Measurements from ENCODE around the gene KIF5C. TPM values are rescaled to one million over a fixed set of nuclear protein-coding genes. Genes with fewer than 3 reads are reported as not detected.

KIF5C gene
- total RNA-seq, 2 experiments from 2014 or later, result 6.0 to 6.1 TPM

GRCh38 chr2:149023091-149023490 lies 148.1 kb downstream of the KIF5C start:
- no peaks in the 10 kb centered on the region for H3K36me3 Mint-ChIP-seq (ENCODE audit: low read depth)
- H3K4me1 Mint-ChIP-seq, result no peaks in the 10 kb centered on the region
- no peak overlapping the region for H3K27ac Mint-ChIP-seq
- H3K4me3 Mint-ChIP-seq, result no peak overlapping the region
- H3K27me3 Mint-ChIP-seq, result peaks cover 3% of the 10 kb centered on the region
- no peak for DNase-seq
- ChIA-PET POLR2A (no interaction called here), CTCF (no interaction called here)
- no peaks in the 10 kb centered on the region for H3K9me3 Mint-ChIP-seq

GRCh38 chr2:149027590-149028250 lies 152.7 kb downstream of the KIF5C start:
- Mint-ChIP-seq H3K36me3 (ENCODE audit: low read depth) (no peaks in the 10 kb centered on the region), H3K27me3 (peaks cover 7% of the 10 kb centered on the region), H3K4me3 (no peak overlapping the region), H3K9me3 (no peaks in the 10 kb centered on the region), H3K4me1 (peaks cover 7% of the 10 kb centered on the region), H3K27ac (no peak overlapping the region)
- no peak for DNase-seq
- ChIA-PET CTCF (interaction anchor here (1.0 kb wide), 1 partner anchor 9 kb away, joined by 3 read pairs; no protein-coding TSS in a partner anchor), POLR2A (no interaction called here)

GRCh38 chr2:149028377-149028776 lies 153.3 kb downstream of the KIF5C start:
- Mint-ChIP-seq H3K4me1 (peaks cover 7% of the 10 kb centered on the region), H3K9me3 (no peaks in the 10 kb centered on the region), H3K36me3 (ENCODE audit: low read depth) (no peaks in the 10 kb centered on the region), H3K27me3 (peaks cover 7% of the 10 kb centered on the region), H3K27ac (no peak overlapping the region), H3K4me3 (no peak overlapping the region)
- ChIA-PET POLR2A (no interaction called here), CTCF (interaction anchor here (1.0 kb wide), 1 partner anchor 10 kb away, joined by 3 read pairs; no protein-coding TSS in a partner anchor)
- DNase-seq, result no peak

- ChIA-PET CTCF (interaction anchor here (1.0 kb wide), 1 partner anchor 10 kb away, joined by 3 read pairs; no protein-coding TSS in a partner anchor), POLR2A (interaction anchor here (0.6 kb wide), 1 partner anchor 369 kb away, joined by 4 read pairs; no protein-coding TSS in a partner anchor)
- Mint-ChIP-seq H3K36me3 (ENCODE audit: low read depth) (no peaks in the 10 kb centered on the region), H3K27me3 (peaks cover 9% of the 10 kb centered on the region), H3K27ac (no peak overlapping the region), H3K4me3 (no peak overlapping the region), H3K4me1 (peaks cover 7% of the 10 kb centered on the region), H3K9me3 (no peaks in the 10 kb centered on the region)
- DNase-seq, result no peak
These were observed 153.9 kb downstream of the KIF5C start for GRCh38 chr2:149028891-149029290.

GRCh38 chr2:149029307-149029965 lies 154.4 kb downstream of the KIF5C start:
- CTCF ChIA-PET, result no interaction called here
- POLR2A ChIA-PET, result interaction anchor here (0.6 kb wide), 1 partner anchor 368 kb away, joined by 4 read pairs; no protein-coding TSS in a partner anchor
- Mint-ChIP-seq H3K36me3 (ENCODE audit: low read depth) (no peaks in the 10 kb centered on the region), H3K4me3 (no peak overlapping the region), H3K27me3 (peaks cover 9% of the 10 kb centered on the region), H3K27ac (no peak overlapping the region), H3K4me1 (peaks cover 7% of the 10 kb centered on the region), H3K9me3 (no peaks in the 10 kb centered on the region)
- no peak for DNase-seq

- POLR2A ChIA-PET, result no interaction called here
- DNase-seq, result no peak
- H3K27me3 Mint-ChIP-seq, result peaks cover 10% of the 10 kb centered on the region
- H3K36me3 Mint-ChIP-seq (ENCODE audit: low read depth), result no peaks in the 10 kb centered on the region
- no peaks in the 10 kb centered on the region for H3K9me3 Mint-ChIP-seq
- no peak overlapping the region for H3K4me3 Mint-ChIP-seq
- CTCF ChIA-PET, result interaction anchor here (1.1 to 2.5 kb wide), 2 partner anchors 10 to 14 kb away, joined by 5 to 11 read pairs; no protein-coding TSS in a partner anchor
- no peak overlapping the region for H3K27ac Mint-ChIP-seq
- H3K4me1 Mint-ChIP-seq, result peaks cover 7% of the 10 kb centered on the region
These were observed 156.4 kb downstream of the KIF5C start for GRCh38 chr2:149031396-149031795.

GRCh38 chr2:149033716-149034115 lies 158.7 kb downstream of the KIF5C start:
- no peak overlapping the region for H3K27ac Mint-ChIP-seq
- POLR2A ChIA-PET, result no interaction called here
- CTCF ChIA-PET, result no interaction called here
- H3K36me3 Mint-ChIP-seq (ENCODE audit: low read depth), result no peaks in the 10 kb centered on the region
- no peaks in the 10 kb centered on the region for H3K9me3 Mint-ChIP-seq
- peaks cover 24% of the 10 kb centered on the region for H3K27me3 Mint-ChIP-seq
- H3K4me3 Mint-ChIP-seq, result no peak overlapping the region
- H3K4me1 Mint-ChIP-seq, result peaks cover 7% of the 10 kb centered on the region
- no peak for DNase-seq

GRCh38 chr2:149034406-149034805 lies 159.4 kb downstream of the KIF5C start:
- Mint-ChIP-seq H3K4me3 (no peak overlapping the region), H3K36me3 (ENCODE audit: low read depth) (no peaks in the 10 kb centered on the region), H3K4me1 (peaks cover 7% of the 10 kb centered on the region), H3K9me3 (no peaks in the 10 kb centered on the region), H3K27me3 (peaks cover 27% of the 10 kb centered on the region), H3K27ac (no peak overlapping the region)
- no peak for DNase-seq
- ChIA-PET CTCF (no interaction called here), POLR2A (no interaction called here)

GRCh38 chr2:149036507-149037293 lies 161.7 kb downstream of the KIF5C start:
- Mint-ChIP-seq H3K36me3 (ENCODE audit: low read depth) (no peaks in the 10 kb centered on the region), H3K4me1 (peaks cover 6% of the 10 kb centered on the region), H3K9me3 (no peaks in the 10 kb centered on the region), H3K27ac (no peak overlapping the region), H3K4me3 (no peak overlapping the region), H3K27me3 (peaks cover 46% of the 10 kb centered on the region)
- ChIA-PET CTCF (no interaction called here), POLR2A (no interaction called here)
- DNase-seq, result no peak

- no peak overlapping the region for H3K27ac Mint-ChIP-seq
- POLR2A ChIA-PET, result no interaction called here
- H3K36me3 Mint-ChIP-seq (ENCODE audit: low read depth), result no peaks in the 10 kb centered on the region
- H3K9me3 Mint-ChIP-seq, result no peaks in the 10 kb centered on the region
- no peaks in the 10 kb centered on the region for H3K4me1 Mint-ChIP-seq
- CTCF ChIA-PET, result interaction anchor here (0.8 kb wide), 1 partner anchor 12 kb away, joined by 3 read pairs; no protein-coding TSS in a partner anchor
- peaks cover 57% of the 10 kb centered on the region for H3K27me3 Mint-ChIP-seq
- DNase-seq, result no peak
- no peak overlapping the region for H3K4me3 Mint-ChIP-seq
These were observed 162.8 kb downstream of the KIF5C start for GRCh38 chr2:149037851-149038250.

- Mint-ChIP-seq H3K36me3 (ENCODE audit: low read depth) (no peaks in the 10 kb centered on the region), H3K27me3 (peaks cover 58% of the 10 kb centered on the region), H3K4me1 (no peaks in the 10 kb centered on the region), H3K9me3 (no peaks in the 10 kb centered on the region), H3K4me3 (no peak within 1 kb of the TSS), H3K27ac (no peak within 1 kb of the TSS)
- ChIA-PET POLR2A (no interaction called here), CTCF (no interaction called here)
- no peak for DNase-seq
These were observed 163.6 kb downstream of the KIF5C start, which contains the start of gene LYPD6B for GRCh38 chr2:149038442-149039212. TSS of gene LYPD6B (plus strand) at chr2:149038699. CDS start at chr2:149130949, 92,250 bp downstream.

- Mint-ChIP-seq H3K27me3 (peaks cover 62% of the 10 kb centered on the region), H3K36me3 (ENCODE audit: low read depth) (no peaks in the 10 kb centered on the region), H3K4me1 (no peaks in the 10 kb centered on the region), H3K4me3 (no peak overlapping the region), H3K9me3 (no peaks in the 10 kb centered on the region), H3K27ac (no peak overlapping the region)
- ChIA-PET POLR2A (no interaction called here), CTCF (no interaction called here)
- DNase-seq, result no peak
These were observed 164.2 kb downstream of the KIF5C start for GRCh38 chr2:149039213-149039724.
